ENCODE measurements around the gene CDK12. TPM values are rescaled to one million over a fixed set of nuclear protein-coding genes. Genes with fewer than 3 reads are reported as not detected.

Gene CDK12
- total and polyA plus RNA-seq, 9 donors: 17.8 to 65.9 (median 47.9) TPM

- no peak overlapping the region for H3K4me3 ChIP-seq
- H3K27ac ChIP-seq: no peak overlapping the region
- TF ChIP-seq POLR2A (IDR thresholded peaks at IDR 0.05) (no peak), CTCF (IDR thresholded peaks at IDR 0.05) (no peak), EP300 (IDR thresholded peaks at IDR 0.05) (no peak)
- no peaks in the 10 kb centered on the region for H3K36me3 ChIP-seq
- 50 to 55% (median 55%) methylated on average over 8 of the region's 8 CpGs for WGBS, 3 donors
- no peak for DNase-seq
- no peaks in the 10 kb centered on the region for H3K27me3 ChIP-seq
- H3K9me3 ChIP-seq: no peaks in the 10 kb centered on the region
- H3K4me1 ChIP-seq (ENCODE audit: insufficient read depth): no peaks in the 10 kb centered on the region
- intact Hi-C loops (cut with DNase I): no loop called here
Observed at GRCh38 chr17:39579318-39580081, 118.2 kb downstream of the CDK12 start.

DNA sequence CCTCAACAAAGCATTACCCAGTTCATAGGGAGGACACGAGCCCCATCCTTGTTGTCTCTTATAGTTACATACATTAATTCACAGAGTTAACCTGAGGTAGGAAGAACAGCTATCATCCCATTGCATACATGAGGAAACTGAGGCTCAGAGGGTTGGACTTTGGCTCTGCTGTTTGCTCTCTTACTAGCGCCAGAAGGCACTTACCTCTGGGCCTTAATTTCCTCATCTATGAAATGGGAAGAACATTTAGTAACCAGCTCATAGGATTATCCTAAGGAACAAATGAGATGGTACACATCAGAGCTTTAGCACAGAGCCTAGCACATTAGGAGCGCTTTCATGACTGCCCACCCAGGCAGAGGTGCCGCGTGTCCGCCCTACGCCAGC lies 118.8 kb downstream of the CDK12 start:
- Histone ChIP-seq H3K27ac (no peak overlapping the region), H3K4me3 (no peak overlapping the region), H3K36me3 (no peaks in the 10 kb centered on the region), H3K27me3 (no peaks in the 10 kb centered on the region), H3K9me3 (no peaks in the 10 kb centered on the region), H3K4me1 (ENCODE audit: insufficient read depth) (no peaks in the 10 kb centered on the region)
- TF ChIP-seq CTCF (IDR thresholded peaks at IDR 0.05) (no peak), EP300 (IDR thresholded peaks at IDR 0.05) (no peak), POLR2A (IDR thresholded peaks at IDR 0.05) (no peak)
- intact Hi-C loops (cut with DNase I): no loop called here
- WGBS, 3 donors: 83 to 88% (median 84%) methylated on average over 7 of the region's 7 CpGs
- no peak for DNase-seq

GRCh38 chr17:39581071-39581758 lies 119.9 kb downstream of the CDK12 start:
- 88 to 90% (median 88%) methylated on average over 20 of the region's 20 CpGs for WGBS, 3 donors
- H3K27me3 ChIP-seq: no peaks in the 10 kb centered on the region
- H3K9me3 ChIP-seq: no peaks in the 10 kb centered on the region
- no peak overlapping the region for H3K27ac ChIP-seq
- no peaks in the 10 kb centered on the region for H3K4me1 ChIP-seq (ENCODE audit: insufficient read depth)
- intact Hi-C loops (cut with DNase I): no loop called here
- no peak overlapping the region for H3K4me3 ChIP-seq
- DNase-seq: no peak
- no peaks in the 10 kb centered on the region for H3K36me3 ChIP-seq
- TF ChIP-seq EP300 (IDR thresholded peaks at IDR 0.05) (no peak), CTCF (IDR thresholded peaks at IDR 0.05) (no peak), POLR2A (IDR thresholded peaks at IDR 0.05) (no peak)

GRCh38 chr17:39581759-39582085 lies 120.4 kb downstream of the CDK12 start:
- 77 to 81% (median 80%) methylated on average over 4 of the region's 4 CpGs for WGBS, 3 donors
- Histone ChIP-seq H3K4me1 (ENCODE audit: insufficient read depth) (no peaks in the 10 kb centered on the region), H3K4me3 (no peak overlapping the region), H3K36me3 (no peaks in the 10 kb centered on the region), H3K27me3 (no peaks in the 10 kb centered on the region), H3K27ac (no peak overlapping the region), H3K9me3 (no peaks in the 10 kb centered on the region)
- DNase-seq: no peak
- intact Hi-C loops (cut with DNase I): no loop called here
- no peak for TF ChIP-seq EP300 (IDR thresholded peaks at IDR 0.05)
- TF ChIP-seq POLR2A (IDR thresholded peaks at IDR 0.05): no peak
- TF ChIP-seq CTCF (IDR thresholded peaks at IDR 0.05): no peak

Data from ovary (tissue), 9 donors.